HG02623 (cell line): Measurements from ENCODE around the gene DUSP3.

ENCODE experiments used
- ATAC-seq: cut with Tn5 transposase; IDR thresholded peaks from one replicate; pipeline ENCODE4 v1.9.1; 2021; ENCODE audit warnings: moderate library complexity; ENCODE audit not compliant: unreplicated experiment

The DUSP3 gene

GRCh38 chr17:43769859-43770258 lies 8.9 kb downstream of the DUSP3 start:
- no peak for ATAC-seq

- ATAC-seq = no peak
Observed at GRCh38 chr17:43769426-43769825, 9.4 kb downstream of the DUSP3 start.

DNA sequence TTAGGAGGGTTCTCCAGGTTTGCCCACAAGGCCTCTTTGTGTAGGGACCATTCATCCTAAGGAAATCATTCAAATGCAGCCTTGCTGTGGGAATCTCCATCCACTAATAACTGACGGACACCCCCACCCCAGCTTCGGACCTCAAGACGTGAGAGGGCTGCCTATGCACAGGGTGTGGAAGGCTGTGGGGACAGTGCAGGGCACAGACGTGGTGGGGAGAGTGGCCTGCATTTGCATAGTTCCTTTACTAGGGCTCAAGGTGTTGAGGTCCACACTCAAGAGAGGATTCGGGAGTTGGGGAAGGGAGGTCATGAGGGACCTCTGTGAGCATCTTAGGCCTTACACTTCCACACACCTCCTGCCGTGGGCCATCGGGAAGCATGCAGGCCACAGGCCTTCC lies 9.8 kb downstream of the DUSP3 start:
- ATAC-seq = no peak

DNA sequence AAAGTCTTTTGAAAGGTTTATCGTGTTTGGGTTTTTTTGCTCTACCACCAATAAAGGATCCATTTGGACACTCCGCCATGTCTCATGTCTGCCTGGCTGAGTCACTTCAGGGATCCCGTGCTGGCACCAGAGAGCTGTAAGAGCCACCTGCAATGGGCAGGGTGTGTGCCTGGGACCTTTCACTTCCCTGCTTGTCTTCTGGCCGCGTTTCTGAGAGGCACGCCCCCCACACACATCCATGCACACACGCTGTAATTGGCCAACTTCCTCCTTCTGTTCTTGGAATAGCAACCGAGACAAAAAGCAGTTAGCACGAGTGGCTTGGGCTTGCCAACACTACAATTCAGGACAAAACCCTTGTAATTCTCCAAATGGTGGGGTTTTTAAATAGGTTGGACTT lies 10.4 kb downstream of the DUSP3 start:
- ATAC-seq = no peak

- ATAC-seq = no peak
Observed at GRCh38 chr17:43767713-43768059, 11.1 kb downstream of the DUSP3 start.

DNA sequence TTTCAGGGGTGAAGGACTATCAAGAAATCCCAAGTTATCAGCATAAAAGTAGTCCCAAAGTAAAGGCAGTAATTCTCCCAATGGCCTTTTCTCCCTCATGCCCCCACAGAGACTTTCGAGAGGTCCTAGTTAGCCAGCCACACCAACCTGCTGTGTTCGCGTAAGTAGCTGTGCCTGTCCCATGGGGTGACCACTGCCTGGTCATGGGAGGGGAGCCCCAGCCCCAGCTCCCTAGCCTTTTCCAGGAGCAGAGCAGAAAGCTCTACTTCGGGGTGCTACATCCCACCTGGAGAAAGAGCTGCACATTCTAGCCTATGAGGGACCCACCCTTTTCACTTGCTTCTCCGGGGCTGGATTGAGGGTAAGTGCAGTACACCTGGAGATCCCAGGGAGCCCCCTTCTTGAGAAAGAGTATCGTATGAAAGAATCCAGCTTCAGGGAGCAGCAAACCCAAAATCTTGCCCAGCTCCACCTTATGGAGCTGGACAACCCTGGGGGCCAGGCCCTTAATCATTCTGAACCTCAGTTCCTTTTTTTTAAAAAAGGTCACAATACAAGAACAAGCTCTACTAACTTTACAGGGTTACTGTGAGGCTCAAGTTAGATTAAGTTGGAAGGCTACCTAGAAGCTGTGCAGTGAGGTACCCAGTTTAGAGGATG lies 11.6 kb downstream of the DUSP3 start:
- no peak for ATAC-seq

DNA sequence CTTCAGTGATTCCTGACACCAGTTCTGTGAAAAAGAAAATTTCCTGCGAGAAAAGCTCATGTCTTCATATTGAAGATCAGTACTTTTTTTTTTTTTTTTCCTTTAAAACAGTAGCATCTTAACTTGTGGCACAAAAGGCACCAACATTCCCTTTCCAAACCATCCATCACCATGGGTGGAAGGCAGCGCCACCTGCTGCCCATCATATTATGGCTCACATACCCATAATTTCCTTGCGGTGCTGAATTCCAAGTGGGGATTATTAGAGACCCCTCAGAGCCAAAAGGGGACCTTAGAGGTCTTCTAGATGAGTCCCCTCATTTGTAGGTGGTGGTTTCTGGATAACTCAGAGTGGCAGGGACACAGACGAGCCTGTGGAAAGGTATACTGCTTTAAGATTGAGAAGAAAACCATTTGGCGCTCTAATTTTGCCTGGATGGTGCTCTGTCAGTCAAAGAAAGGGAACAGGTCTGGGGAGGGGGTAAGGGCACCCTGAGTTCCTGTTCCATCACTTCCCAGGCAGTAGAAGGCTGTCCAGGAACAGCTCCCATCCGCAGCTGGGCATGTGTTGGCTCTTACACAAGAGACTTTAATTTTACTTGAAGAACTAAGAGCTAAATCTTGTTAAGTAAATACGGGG lies 12.2 kb downstream of the DUSP3 start:
- ATAC-seq = no peak

DNA sequence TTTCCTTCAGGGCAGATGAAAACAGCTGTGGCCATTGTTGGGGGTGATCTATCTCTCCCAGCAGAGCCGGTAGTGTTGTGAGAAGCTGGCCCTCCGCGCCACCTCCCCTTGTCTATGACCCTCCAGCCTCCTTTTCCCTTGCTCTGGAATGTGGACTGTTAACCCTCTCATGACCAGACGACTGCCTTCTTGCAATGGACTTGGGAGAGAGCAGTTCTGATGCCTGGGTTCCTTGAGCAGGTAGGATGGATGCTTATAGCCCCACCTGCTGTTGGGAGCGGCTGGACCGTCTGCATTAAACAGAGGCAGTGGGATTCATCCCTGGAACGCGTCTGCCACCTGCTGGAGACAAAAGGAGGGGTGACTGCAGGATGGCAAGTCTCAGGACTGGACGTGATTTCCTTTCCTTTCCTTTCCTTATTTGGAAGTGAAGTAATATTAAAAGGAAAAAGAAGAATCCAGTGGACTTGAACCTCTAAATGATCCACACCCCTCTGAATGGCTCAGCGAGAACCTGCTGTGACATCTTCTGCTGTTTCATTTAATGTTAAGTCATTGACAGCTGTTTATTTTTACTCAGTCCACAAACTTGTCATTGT lies 18.4 kb downstream of the DUSP3 start:
- no peak for ATAC-seq

- ATAC-seq = no peak
Observed at GRCh38 chr17:43759836-43760235, 18.9 kb downstream of the DUSP3 start.

DNA sequence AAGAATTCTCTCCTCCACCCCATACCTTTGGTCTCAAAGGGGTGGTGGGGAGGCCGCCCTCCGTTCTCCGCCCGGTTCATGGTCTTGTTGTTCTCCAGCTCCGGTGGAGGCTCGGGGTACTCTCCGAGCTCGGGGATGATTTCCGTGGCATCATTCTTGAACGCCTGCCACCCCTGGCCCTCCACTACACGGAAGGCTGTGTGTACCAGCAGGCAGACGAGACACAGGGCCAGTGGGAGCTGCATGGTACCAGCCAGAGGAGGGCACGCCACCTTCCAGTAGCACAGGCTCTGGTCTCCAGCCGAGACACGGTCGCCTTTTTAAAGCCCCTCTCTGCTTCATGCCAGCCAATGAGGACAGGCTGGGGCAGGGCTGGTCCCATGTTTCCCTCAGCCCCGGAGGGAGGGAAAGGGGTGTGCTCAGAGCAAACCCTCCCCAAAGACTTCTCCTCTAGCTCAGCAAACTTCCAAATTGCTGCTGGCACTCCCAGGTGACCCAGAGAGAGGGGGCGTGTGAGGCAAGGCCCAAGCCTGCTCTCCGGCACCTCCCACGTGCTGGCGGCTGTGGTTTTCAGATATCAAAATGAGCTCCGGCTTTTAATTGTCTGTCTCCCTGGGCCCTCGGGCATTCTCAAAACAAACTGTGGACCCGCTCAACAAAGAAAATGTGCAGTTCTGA lies 20.1 kb downstream of the DUSP3 start, which contains the start of gene SOST:
TSS of gene SOST (minus strand) at position 295 of the 678 bp plus-strand sequence. CDS start at position 245, 50 bp downstream.
- no peak for ATAC-seq

- ATAC-seq = no peak
Observed at GRCh38 chr17:43758086-43758485, 20.7 kb downstream of the DUSP3 start.

DNA sequence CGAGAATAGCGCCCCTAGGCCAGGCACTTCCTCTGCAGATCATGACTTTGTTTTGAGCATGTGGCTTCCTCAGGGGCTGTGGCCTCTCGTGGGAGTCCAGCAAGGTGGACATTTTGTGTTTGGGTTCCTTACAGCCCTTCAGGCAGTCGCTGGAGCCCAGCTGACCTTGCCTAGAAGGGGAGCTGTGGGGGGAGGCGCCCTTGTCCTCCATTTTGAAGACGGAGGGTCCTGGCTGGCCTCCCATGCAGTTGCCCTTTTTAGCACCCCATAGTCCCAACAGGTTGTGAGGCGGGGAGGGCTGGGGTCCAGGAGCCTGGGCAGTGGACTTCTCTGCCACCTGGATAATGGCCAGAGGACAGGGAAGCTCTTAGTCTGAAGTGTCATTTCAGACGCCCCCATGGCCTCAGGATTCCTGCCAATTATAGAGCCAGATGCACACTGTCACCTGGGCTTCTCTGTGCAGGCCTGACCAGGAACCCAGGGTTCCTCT lies 21.6 kb downstream of the DUSP3 start:
- no peak for ATAC-seq

DNA sequence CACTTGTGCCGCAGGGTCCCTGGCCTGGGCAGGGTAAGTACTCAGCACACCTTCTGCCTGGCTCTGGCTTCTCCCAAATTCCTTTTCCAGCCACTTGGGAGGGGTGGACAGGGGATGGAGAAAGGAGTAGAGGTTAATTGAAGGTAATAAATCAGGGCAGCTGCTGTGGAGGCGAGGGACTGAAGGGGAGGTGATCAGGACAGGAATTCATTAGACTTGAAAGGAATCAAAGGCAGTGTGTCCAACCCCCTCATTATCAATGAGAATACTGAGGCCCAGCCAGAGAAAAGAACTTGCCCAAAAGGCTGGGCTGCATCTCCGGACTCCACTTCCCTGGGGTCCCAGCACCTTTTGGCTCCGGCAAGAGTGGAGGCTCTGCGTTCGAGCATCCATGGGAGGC lies 22.6 kb downstream of the DUSP3 start:
- ATAC-seq = no peak

- ATAC-seq = no peak
Observed at GRCh38 chr17:43755389-43755875, 23.3 kb downstream of the DUSP3 start.

- no peak for ATAC-seq
Observed at GRCh38 chr17:43754947-43755346, 23.8 kb downstream of the DUSP3 start.

DNA sequence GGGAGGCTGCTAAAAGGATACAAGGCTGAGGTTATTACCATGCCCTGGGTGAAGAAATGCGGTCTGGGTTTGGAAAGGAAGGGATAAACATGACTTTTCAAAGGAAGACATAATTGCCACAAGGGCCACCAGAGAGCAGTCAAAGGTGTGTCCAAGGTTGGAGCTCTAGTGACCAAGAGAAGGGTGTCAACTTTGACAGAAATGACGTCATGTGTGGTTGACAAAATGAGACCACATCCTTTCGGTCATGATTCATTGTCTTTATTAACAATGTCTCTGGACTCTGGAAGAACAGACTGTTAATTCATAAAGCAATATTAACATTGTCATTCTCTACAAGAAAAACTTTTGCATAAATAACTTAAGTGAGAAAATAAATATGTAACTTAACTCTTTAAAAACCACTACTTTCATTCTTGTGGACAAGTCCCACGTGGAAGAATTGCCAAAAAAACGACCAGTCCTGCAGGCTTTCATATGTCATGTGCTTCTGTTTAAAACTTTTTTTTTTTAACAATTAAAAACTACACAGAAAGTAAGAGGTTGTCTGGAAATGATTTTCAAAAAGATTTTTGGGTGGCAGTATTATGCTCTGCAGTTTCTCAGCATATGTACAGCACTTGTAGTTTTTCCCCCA lies 25.2 kb downstream of the DUSP3 start:
- ATAC-seq = no peak

DNA sequence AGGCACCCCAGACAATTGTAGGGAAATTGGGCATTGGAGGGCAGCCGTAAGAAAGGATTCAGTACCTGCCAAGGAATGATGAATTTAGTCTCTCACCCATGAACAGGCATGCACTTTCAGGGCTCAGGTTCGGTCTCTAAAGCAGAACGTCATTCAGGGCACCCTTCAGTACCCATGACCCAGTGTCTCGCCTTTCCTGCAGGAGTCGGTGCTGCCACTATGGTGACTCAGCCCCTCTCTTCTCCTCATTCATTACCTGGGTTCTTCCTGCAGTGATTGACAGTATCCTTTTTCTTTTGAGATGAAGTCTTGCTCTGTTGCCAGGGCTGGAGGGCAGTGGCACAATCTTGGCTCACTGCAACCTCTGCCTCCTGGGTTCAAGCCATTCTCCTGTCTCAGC lies 28.6 kb downstream of the DUSP3 start:
- ATAC-seq = no peak

DNA sequence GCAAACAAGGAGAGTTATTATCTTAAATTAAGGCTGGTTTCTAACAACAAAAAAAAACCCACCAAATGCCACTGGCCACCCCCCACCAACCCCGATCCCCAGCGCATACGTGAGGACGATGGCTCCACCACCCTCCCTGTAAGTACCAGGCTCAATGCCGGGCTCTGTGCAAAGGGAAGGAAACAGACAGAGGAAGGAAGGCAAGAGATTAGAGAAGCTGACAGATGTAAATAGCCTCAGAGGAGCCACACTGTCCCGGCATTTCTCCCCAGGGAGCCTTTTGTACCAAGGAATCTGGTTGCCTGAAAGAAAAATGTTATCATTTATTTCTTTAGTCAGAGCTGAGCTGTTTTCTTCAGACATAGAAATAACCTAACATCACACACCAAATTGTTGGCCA lies 33.2 kb downstream of the DUSP3 start:
- no peak for ATAC-seq

DNA sequence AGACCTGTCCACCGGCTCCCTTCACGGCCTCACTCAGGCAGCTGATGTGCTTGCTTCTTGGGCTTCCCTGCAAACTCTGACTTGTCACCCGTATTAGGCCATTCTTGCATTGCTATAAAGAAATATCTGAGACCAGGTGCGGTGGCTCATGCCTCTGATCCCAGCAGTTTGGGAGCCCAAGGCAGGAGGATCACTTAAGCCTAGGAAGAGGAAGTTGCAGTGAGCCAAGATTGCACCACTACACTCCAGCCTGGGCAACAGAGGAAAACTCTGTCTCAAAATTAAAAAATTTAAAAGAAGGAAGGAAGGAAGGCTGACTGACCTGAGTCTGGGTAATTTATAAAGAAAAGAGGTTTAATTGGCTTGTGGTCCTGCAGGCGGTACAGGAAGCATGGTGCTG lies 37.1 kb downstream of the DUSP3 start:
- no peak for ATAC-seq

DNA sequence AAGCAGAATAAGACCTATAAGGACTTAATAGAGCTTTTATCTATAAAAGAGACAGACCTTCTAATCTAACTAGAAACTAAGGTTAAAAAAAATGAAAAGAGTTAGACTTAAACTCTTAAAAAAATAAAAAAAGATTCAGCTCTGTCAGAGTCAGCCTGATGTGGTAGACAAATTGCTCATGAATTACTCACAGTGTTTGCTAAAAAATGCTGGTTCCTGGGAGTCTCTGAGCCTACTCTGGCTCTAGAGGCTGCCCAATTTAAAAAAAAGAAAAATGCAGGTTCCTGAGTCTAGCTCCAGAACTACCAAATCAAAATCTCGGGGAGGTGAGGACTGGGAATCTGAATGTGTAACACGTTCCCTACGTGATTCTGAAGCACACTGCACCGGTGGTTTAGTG lies 38.2 kb downstream of the DUSP3 start:
- ATAC-seq = no peak

GRCh38 chr17:43737722-43738121 lies 41.1 kb downstream of the DUSP3 start:
- no peak for ATAC-seq
